ENCODE data around the gene ENC1. TPM values are rescaled to one million over a fixed set of nuclear protein-coding genes. Genes with fewer than 3 reads are reported as not detected.

The ENC1 gene
- polyA plus RNA-seq, 6 donors from 2014 or later, result 3.3 to 10.3 (median 4.9) TPM

DNA sequence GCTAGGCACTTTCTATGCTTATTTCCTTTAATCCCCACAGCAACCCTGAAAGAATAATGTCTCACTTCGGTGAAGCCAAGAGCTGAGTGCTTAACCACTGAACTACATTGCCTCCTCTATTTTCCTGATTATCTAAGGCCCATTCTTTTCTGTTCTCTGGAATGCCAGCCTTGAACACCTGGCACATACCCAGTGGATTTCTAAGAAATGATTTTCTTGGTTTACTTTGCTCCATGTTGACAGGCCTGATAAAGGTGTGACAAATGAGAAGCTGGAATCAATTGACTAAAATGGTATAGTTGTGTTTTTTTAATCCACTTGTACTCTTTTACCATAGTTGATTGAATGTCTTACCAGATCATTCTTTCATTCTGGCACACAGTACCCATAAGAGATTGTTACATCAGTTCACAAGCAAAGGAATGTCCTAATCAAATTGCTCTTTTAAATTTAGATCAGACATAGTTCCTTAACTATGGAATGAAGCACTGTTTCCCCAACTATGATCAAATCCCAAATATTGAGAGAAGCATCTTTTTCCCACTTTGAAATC, 9.0 kb upstream of the ENC1 start:
- no peaks in the 10 kb centered on the region for H3K9me3 Mint-ChIP-seq
- H3K27ac Mint-ChIP-seq, result no peak overlapping the region
- H3K4me1 Mint-ChIP-seq, result peaks cover 0 to 4% (median 0%) of the 10 kb centered on the region in 3 donors
- H3K27me3 Mint-ChIP-seq, result peaks cover 0 to 14% (median 11%) of the 10 kb centered on the region in 3 donors
- DNase-seq (no peak), ATAC-seq (ENCODE audit: low read depth in 2 of 2) (no peak)
- H3K4me3 Mint-ChIP-seq, result no peak overlapping the region
- H3K36me3 Mint-ChIP-seq, result no peaks in the 10 kb centered on the region

DNA sequence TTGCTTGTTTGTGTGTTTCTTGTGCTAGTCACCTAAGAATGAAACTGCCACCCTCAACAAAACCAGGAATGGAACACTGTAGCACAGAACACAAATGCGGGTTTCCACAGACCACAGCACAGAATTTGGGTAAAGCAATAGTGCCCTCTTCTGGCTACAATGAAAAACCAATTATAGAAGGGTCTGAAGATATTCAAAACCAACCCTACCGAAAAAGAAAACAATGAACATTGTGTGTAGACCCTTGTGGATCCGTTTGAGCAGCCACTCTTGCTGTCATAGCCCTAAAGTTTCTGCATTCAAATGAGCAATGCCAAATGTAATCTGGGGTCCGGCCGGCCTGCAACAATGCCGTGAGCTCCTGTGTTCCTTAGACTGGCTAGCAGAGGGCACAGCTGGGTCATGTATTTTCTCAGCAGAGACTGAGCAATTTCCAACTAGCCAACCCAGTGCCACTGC, 8.3 kb upstream of the ENC1 start:
- H3K27me3 Mint-ChIP-seq, result peaks cover 0 to 11% (median 11%) of the 10 kb centered on the region in 3 donors
- H3K4me3 Mint-ChIP-seq, result no peak overlapping the region

DNA sequence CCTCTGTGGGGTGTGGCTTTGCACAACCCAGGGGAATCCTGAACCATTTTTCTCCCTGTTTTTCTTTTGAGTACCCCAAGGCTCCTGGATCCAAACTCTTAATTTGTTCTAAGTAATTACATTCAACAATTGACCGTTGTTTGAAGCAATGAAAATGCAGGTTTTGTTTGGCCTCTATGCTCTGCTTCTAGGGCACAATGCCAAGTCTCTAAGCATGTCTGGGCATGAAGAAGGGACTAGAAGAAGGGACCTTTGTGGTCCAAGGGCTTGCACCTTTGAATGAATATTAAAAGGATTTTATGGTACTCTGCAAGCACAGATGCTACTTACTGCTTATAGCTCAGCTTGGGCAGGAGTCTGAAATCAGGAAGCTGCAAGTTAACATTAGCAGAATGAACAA, 6.6 kb upstream of the ENC1 start:
- no peak for ATAC-seq (ENCODE audit: low read depth in 2 of 2)
- no peaks in the 10 kb centered on the region for H3K36me3 Mint-ChIP-seq
- H3K4me1 Mint-ChIP-seq, result peaks cover 2 to 5% (median 3%) of the 10 kb centered on the region in 3 donors
- DNase-seq, result no peak
- H3K9me3 Mint-ChIP-seq, result no peaks in the 10 kb centered on the region
- no peak overlapping the region for H3K4me3 Mint-ChIP-seq
- H3K27me3 Mint-ChIP-seq, result peaks cover 0 to 18% (median 16%) of the 10 kb centered on the region in 3 donors
- no peak overlapping the region for H3K27ac Mint-ChIP-seq

More for the DNA sequence above, 8.3 kb upstream of the ENC1 start:
- peaks cover 0 to 4% (median 0%) of the 10 kb centered on the region in 3 donors for H3K4me1 Mint-ChIP-seq
- no peak overlapping the region for H3K27ac Mint-ChIP-seq
- no peaks in the 10 kb centered on the region for H3K36me3 Mint-ChIP-seq
- DNase-seq (peak; percentile 49), ATAC-seq (ENCODE audit: low read depth in 2 of 2) (peak; percentile 67 to 84)
- no peaks in the 10 kb centered on the region for H3K9me3 Mint-ChIP-seq

DNA sequence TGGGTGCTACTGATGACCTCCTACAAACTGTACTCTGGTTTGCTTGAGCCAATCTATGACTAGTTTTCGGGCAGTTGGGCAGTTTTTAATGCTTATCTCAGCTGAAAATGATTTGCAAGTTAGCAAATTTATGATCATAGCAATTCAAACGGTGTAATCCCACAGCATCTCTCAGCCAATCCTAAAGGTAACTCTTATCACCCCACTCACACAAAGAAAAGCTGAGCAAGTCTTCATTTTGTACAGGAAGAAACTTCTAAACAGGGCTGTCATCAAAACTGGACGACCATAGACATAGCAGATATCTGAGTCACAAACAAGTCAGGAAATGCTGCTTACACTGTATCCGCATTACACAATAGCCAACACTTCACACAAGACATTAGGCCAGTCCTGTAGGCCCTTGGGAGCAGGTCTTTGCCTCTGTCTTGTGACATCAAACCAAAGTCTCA, 2.6 kb upstream of the ENC1 start:
- Mint-ChIP-seq H3K27me3 (peaks cover 0 to 32% (median 5%) of the 10 kb centered on the region in 3 donors), H3K36me3 (no peaks in the 10 kb centered on the region), H3K4me3 (peak overlapping the region in 1 of 8 donors; percentile 85), H3K4me1 (peaks cover 25 to 37% (median 31%) of the 10 kb centered on the region in 3 donors), H3K27ac (peak overlapping the region in 1 of 6 donors; percentile 12), H3K9me3 (no peaks in the 10 kb centered on the region)
- ATAC-seq (ENCODE audit: low read depth in 2 of 2) (no peak), DNase-seq (no peak)

DNA sequence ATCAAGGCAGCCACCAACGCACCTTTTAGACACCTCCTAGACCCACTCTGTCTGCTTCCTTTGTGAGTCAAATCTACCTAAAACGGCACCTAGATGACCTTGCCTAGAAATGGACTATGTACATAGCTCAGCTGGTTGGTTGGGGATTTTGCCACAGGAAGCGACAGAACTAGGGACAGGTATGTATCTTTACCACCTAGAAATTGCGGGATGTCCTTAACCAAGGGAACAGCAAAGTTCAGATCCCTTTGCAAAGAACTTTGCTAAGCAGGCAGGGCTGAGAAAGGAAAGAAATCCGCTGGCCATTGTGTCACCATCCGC, 2.0 kb upstream of the ENC1 start:
- DNase-seq (no peak), ATAC-seq (ENCODE audit: low read depth in 2 of 2) (no peak)
- peaks cover 31 to 37% (median 34%) of the 10 kb centered on the region in 3 donors for H3K4me1 Mint-ChIP-seq
- H3K36me3 Mint-ChIP-seq, result no peaks in the 10 kb centered on the region
- H3K27ac Mint-ChIP-seq, result peak overlapping the region in 1 of 6 donors; percentile 45
- H3K27me3 Mint-ChIP-seq, result peaks cover 0 to 32% (median 5%) of the 10 kb centered on the region in 3 donors
- peak overlapping the region in 3 of 8 donors; percentile 84 to 96 (median 85) for H3K4me3 Mint-ChIP-seq
- no peaks in the 10 kb centered on the region for H3K9me3 Mint-ChIP-seq

DNA sequence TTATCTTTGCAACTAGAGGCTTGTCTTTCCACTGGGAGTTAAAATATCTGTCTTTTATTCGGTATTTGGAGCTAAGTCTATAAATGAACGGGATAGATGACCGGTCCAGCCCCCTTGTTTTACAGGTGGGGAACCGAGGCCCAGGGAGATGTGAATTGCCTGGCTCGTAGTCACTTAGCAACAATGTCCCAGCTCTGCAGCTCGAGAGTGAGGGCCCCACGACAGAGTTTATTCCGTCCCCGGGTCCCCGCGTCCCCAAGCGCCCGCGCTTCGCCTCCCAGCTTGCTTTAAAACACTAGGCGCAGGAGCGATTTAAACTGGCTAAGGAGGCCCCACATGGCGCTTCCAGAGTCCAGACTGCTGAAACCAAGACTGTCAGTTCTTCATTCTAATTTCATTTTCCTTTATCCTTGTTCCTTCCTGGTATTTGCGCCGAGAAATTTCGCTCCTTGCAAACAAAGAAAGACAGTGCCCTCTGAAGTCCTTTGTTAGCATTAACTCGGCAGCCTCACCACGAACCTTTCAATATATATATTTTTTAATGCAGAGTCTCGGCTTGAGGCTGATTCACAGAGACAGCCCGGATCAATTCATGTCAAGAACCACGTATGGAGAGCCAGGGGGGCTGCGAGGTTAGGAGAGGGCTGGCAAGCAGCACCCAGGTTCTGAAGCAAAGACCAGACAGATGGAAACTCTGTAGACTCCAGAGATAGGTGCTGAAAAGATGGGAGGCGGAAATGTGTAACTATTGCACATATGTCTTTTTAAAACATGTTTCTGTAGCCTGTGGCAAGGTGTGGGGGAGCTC, 1.4 kb upstream of the ENC1 start:
- Mint-ChIP-seq H3K4me1 (peaks cover 34 to 37% (median 36%) of the 10 kb centered on the region in 3 donors), H3K27ac (peak overlapping the region in 5 of 6 donors; percentile 45 to 71 (median 50)), H3K9me3 (no peaks in the 10 kb centered on the region), H3K36me3 (no peaks in the 10 kb centered on the region), H3K4me3 (peak overlapping the region; percentile 84 to 96 (median 96)), H3K27me3 (peaks cover 0 to 28% (median 5%) of the 10 kb centered on the region in 3 donors)
- ATAC-seq (ENCODE audit: low read depth in 2 of 2) (peak; percentile 13 to 20), DNase-seq (peak; percentile 45)

DNA sequence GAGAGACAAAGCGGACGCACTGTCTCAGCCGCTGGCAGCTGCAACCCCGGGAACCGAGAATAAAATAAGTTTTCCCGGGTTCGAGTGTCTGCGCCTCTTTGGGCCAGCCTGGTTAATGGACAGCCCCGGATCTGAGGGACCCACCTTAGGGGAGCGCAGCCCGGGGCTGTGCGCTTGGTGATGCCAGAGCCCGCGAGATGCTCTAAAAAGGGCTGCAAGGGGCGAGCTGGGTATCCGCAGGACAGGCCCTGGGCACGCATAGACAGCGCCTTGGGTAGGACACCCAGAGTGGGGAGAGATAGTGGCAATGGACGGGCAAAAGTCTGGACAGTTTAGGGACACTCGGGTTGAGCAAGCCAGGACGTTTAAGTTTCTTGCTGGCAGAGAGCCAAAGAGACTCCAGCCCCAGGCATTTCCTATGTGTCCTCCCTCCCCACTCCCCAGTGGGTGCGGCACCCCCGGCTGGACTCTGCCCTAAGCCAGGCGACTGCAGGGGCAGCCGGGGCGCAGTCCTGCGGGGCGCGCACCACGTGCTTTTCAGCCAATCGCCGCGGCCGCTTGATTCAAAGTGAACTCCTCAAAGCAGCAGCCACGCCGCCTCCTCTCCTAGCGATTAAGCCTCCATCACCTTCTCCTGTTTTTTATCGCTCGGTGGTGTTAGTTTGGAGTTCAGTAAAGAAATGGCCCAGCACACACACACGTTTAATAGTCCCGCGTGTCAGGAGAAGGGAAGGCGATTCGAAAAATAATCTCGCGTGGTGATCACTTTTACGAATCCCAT, 616 bp upstream of the ENC1 start:
- Mint-ChIP-seq H3K9me3 (no peaks in the 10 kb centered on the region), H3K4me3 (peak overlapping the region; percentile 84 to 96 (median 96)), H3K36me3 (peaks cover 0 to under 1% of the 10 kb centered on the region in 2 donors), H3K27ac (peak overlapping the region in 5 of 6 donors; percentile 47 to 75 (median 59)), H3K4me1 (peaks cover 34 to 37% (median 36%) of the 10 kb centered on the region in 3 donors), H3K27me3 (peaks cover 0 to 28% (median 5%) of the 10 kb centered on the region in 3 donors)
- DNase-seq, result peak; percentile 50
- peak; percentile 23 to 26 for ATAC-seq (ENCODE audit: low read depth in 2 of 2)

DNA sequence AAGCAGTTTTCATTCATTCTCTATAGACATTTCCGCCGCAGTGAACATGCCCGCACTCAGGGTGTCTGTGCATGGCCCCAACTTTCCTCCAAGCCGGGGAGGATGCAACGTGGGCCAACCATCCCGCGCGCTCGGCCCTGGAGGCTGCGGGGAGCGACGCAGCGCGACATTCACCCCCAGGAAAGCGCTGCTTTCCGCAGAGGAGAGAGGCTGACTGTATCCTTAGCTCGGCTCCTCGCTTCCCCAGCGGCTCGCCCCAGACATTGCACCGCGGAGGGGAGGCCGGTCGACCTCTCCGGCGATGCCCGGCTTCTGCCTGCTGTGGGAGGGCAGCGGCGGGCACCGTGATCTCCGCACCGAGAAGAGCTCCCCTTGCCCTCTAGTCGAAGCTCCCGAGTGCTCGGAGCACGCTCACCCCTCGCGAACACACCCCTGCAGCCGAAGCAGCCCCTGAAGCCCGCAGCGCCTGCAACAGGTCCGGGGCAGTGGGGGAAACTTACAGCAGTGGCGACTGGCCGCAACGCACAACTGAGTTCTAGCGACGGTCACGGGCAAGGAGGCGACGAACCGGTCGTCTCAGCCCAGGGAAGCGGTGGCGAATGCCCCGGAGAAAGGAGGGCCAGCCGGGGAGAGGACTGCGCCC, 600 bp downstream of the ENC1 start:
- Mint-ChIP-seq H3K9me3 (no peaks in the 10 kb centered on the region), H3K4me3 (peak overlapping the region; percentile 84 to 96 (median 96)), H3K4me1 (peaks cover 34 to 43% (median 38%) of the 10 kb centered on the region in 3 donors), H3K36me3 (peaks cover 5 to 9% of the 10 kb centered on the region in 2 donors), H3K27ac (peak overlapping the region in 4 of 6 donors; percentile 59 to 87 (median 80)), H3K27me3 (peaks cover 0 to 28% (median 5%) of the 10 kb centered on the region in 3 donors)
- ATAC-seq (ENCODE audit: low read depth in 2 of 2) (peak; percentile 29 to 40), DNase-seq (peak; percentile 40)

DNA sequence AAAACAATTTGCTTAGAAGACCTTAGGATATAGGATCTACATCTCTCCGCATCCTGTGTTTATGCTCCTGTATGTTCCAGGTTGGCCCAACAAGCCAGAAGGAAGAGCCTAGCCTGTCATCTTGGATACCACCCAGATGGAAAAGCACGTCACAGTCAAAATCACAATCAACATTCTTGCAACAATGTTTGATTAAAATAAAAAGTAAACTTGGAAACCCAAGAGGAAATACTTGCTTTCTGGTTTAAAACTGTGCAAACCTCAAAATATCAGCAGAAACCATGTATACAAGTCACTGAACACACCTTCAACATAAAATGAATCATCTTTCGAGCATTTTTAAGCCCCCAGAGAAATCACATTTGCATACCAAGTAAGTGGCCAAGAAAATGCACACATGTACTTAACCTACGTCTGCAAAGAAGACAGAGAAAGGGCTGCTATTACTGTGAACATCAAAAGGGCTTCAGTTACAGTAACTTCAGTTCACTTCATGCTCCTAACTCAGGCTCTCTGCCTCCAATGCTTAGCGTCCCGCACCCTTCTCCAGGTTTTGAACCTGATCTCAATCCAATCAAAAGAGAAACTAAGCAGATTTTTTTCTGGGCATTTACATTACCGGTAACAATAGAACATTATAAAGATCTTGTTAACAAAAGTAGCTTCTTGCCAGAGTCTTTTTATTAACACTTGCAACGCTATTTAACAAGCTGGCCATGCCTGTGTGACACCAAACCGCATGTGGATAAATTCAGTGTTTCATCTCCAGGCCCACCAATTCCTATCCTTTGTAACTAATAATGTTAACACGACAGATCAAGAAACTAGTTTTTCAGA, 1.3 kb downstream of the ENC1 start:
- H3K4me3 Mint-ChIP-seq, result peak overlapping the region; percentile 84 to 96 (median 96)
- peaks cover 5 to 9% of the 10 kb centered on the region in 2 donors for H3K36me3 Mint-ChIP-seq
- H3K27ac Mint-ChIP-seq, result peak overlapping the region in 5 of 6 donors; percentile 14 to 86 (median 59)
- ATAC-seq (ENCODE audit: low read depth in 2 of 2), result no peak
- DNase-seq, result no peak
- peaks cover 34 to 43% (median 38%) of the 10 kb centered on the region in 3 donors for H3K4me1 Mint-ChIP-seq
- peaks cover 0 to 28% (median 5%) of the 10 kb centered on the region in 3 donors for H3K27me3 Mint-ChIP-seq
- no peaks in the 10 kb centered on the region for H3K9me3 Mint-ChIP-seq

DNA sequence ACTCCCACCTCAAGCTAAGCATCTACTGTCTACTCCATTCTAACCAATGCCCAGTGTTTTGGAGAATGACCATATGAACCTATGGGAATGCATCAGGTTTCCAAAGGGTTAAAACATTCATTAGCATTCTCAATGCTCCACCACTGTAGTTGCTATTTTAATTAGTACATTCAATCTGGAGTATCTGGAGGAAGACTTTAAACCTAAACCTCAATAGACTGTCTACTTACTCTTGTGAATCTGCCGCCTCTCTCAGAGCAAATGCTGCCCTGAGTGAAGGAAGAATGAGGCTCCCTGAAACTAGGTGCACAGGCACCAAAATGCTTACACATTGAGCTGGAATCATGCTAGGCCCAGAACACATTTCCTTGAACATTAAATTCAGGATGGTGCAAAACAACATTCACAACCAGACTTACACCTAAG, 2.0 kb downstream of the ENC1 start:
- DNase-seq (no peak), ATAC-seq (ENCODE audit: low read depth in 2 of 2) (no peak)
- Mint-ChIP-seq H3K27ac (peak overlapping the region in 1 of 6 donors; percentile 2), H3K4me3 (peak overlapping the region; percentile 84 to 96 (median 96)), H3K27me3 (peaks cover 0 to 28% (median 5%) of the 10 kb centered on the region in 3 donors), H3K36me3 (peaks cover 5 to 9% of the 10 kb centered on the region in 2 donors), H3K4me1 (peaks cover 34 to 43% (median 39%) of the 10 kb centered on the region in 3 donors), H3K9me3 (no peaks in the 10 kb centered on the region)

DNA sequence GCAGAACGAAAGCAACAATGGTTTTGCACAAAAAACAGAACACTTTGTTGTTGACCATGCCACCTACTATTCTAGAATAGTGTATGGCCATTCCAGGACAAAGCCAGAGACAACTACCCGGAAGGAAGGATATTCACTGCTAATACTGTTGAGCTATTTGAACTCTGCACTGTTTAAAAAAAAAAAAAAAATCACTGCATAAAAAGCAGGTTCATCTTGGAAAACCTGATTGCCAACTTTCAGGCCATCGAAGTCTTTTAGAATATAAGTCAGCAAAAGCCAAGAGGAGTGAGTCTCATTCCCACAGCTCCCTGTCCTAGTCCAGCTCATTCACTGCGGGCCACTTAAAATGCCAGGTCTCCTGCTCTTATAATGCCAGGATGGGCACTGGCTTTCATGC, 4.0 kb downstream of the ENC1 start:
- Mint-ChIP-seq H3K36me3 (peaks cover 5 to 9% of the 10 kb centered on the region in 2 donors), H3K27me3 (peaks cover 0 to 15% (median 0%) of the 10 kb centered on the region in 3 donors), H3K4me1 (peaks cover 34 to 49% (median 42%) of the 10 kb centered on the region in 3 donors), H3K27ac (no peak overlapping the region), H3K9me3 (no peaks in the 10 kb centered on the region), H3K4me3 (no peak overlapping the region)
- ATAC-seq (ENCODE audit: low read depth in 2 of 2), result no peak
- no peak for DNase-seq

DNA sequence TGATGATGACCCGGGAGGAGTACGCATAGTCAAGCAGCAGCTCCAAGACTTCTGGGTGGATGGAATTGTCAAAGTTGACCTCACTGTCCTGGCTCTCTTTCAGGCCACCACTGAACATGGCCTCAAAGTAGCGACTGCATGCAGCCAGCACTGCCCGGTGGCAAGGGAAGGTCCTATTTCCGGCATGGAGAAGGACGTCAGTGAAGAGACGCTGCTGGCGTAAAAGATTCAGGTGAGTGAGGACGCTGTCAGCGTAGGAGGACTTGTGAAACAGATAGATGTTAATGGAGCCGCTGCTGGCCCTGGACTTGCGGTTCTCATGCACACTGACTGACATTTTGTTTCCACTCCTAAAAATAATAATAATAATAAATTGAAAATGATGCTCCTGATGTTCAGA, 4.4 kb downstream of the ENC1 start:
- H3K4me3 Mint-ChIP-seq, result no peak overlapping the region
- no peak overlapping the region for H3K27ac Mint-ChIP-seq
- H3K36me3 Mint-ChIP-seq, result peaks cover 5 to 9% of the 10 kb centered on the region in 2 donors
- H3K9me3 Mint-ChIP-seq, result no peaks in the 10 kb centered on the region
- no peak for DNase-seq
- ATAC-seq (ENCODE audit: low read depth in 2 of 2), result no peak
- peaks cover 35 to 52% (median 42%) of the 10 kb centered on the region in 3 donors for H3K4me1 Mint-ChIP-seq
- H3K27me3 Mint-ChIP-seq, result peaks cover 0 to 12% (median 0%) of the 10 kb centered on the region in 3 donors
